DMS53 (cell line): Measurements from ENCODE around the gene PLA2G6.

Experiments
- DNase-seq: peaks from one replicate; lab custom pipeline; 2025; lab: John Stamatoyannopoulos, UW

Gene PLA2G6

DNA sequence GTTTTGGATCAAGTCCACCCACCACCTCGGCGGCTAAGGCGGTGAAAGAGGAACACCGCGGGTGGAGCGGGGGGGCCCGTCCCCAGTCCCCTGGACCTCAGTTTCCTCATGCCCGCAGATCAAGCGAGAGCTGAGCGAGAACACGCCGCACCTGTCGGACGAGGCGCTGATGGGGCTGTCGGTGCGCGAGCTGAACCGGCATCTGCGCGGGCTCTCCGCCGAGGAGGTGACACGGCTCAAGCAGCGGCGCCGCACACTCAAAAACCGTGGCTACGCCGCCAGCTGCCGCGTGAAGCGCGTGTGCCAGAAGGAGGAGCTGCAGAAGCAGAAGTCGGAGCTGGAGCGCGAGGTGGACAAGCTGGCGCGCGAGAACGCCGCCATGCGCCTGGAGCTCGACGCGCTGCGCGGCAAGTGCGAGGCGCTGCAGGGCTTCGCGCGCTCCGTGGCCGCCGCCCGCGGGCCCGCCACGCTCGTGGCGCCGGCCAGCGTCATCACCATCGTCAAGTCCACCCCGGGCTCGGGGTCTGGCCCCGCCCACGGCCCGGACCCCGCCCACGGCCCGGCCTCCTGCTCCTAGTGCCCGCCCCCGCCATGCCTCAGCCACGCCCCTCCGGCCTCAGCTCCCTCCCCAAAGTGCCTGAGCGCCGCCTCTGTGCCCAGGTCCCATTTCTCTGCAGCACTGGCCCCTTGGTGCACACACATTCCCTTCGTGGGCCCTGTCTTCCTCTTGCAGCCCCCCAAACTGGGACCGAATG lies 32.8 kb upstream of the PLA2G6 start:
- DNase-seq, result peak; percentile 13

DNA sequence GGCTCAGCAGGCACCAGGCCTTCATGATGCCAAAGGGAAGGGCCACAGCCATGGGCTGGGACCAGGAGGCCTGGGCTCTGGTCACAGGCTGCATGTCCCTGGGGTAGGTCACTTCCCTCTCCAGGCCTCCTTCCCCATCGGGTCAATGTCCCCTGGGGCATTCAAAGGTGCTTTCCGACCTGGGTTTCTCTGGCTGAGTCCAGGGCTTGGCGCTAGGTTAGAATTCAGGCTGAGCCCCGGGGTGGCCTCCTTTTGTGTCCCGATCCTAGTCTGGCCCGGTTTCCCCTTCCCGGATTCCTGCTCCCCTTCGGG lies 32.3 kb upstream of the PLA2G6 start:
- no peak for DNase-seq

DNA sequence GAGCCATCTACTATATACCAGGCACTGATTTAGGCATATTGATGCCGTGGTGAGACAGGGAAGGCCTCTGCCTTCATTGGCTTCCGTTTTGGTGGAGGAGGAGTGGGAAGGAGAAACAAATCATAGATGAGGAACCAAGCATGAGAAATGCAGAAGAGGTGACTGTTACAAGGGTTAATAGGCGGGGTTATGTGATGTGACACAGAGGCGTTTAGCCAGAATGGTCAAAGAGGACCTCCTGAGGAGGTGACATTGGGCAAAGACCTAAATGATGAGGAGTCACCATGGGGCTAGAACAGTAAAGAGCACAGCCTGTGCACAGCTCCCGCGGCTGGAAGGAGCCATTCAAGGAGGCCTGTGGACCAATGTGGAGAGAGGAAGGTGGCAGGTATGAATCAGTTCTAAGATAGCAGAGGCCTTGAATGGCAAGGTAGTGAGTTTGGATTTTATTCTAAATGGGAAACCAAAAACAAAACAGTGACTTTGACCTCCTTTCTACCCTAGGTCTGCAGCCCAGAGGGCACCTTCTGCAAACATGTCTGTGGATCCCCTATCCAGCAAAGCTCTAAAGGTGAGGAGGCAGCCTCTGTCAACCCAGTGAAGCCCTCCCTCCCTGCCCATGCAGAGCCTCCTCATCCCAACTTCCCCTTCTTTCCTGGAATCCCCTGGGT lies 31.8 kb upstream of the PLA2G6 start:
- DNase-seq, result no peak

DNA sequence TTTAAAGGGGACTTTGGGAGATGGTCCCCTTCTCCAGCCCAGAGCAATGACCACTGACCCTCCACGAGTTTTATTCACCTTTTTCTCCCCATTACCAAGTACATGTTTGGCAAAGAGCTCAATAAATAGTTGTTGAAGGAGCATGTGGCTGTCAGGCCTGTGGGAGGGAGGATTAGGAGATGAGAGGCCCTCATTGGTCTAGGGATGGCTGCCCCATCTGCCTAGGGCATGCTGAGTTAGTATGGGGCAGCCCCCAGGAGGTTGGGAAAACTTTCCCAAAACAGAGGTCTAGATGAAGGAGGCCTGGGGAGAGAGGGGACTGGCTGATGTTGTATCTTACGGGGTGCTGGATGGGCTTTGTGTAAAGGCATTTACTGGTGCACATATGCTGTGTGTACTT lies 30.8 kb upstream of the PLA2G6 start:
- no peak for DNase-seq

DNA sequence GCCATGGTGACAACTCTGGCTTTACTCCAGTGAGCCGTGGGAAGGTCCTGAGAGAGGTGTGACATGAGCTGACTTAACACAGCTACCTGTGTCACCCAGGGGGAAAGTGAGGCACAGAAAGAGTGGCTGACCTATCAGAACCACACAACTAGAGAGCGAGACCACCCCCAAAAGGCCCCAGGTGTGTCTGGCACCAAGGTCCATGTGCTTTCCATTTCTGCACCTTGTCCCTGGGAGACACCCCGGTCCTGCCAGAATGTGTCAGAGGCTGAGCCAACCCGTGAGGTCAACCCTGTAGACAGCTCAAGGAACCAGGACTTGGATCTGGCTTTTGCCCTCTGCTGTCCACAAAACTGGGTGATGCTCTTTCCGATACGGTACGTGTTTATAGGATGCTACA lies 29.9 kb upstream of the PLA2G6 start:
- no peak for DNase-seq

DNA sequence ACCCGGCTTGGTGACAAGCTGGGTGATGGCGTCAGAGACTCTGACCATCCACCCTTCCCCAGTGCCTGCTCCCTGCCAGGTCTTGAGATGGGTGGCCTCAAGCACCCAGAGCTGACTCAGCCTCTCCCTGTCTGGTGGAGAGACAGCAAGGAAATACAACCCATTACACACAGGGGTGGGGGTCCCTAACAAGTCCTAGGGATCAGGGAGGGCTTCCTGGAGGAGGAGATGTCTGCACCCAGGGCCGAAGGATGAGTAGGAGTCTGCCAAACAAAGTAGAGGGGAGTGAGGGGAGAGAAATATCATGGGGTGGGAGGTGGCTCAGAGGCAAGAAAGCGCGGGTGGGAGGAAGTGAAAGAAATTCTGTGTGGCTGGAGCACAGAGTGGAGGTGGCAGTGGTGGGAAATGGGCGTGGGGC lies 26.9 kb upstream of the PLA2G6 start:
- DNase-seq, result no peak

DNA sequence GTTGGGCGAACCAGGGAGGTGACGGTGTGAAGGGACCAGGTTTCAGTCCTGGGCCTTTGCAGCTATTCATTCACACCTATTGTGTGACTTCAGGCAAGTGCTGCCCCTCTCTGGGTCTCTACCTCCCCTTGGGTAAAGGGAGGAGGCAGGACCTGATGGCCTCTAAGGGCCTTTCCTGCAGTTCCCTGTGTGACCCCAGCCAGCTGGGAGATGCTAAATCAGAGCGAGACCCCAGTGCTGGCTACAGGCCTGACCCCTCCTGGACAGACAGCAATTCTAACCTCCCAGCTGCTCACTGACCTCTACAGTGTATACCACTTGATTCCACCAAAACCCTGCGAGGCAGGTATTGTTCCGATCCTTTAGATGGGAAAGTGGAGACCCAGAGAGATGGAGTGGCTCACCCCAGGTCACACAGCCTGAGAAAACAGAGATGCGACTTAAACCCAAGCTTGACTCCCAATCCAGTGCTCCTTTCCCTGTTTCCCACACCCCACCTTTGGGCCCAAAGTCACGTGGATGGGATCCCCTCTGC lies 26.3 kb upstream of the PLA2G6 start:
- DNase-seq, result no peak

DNA sequence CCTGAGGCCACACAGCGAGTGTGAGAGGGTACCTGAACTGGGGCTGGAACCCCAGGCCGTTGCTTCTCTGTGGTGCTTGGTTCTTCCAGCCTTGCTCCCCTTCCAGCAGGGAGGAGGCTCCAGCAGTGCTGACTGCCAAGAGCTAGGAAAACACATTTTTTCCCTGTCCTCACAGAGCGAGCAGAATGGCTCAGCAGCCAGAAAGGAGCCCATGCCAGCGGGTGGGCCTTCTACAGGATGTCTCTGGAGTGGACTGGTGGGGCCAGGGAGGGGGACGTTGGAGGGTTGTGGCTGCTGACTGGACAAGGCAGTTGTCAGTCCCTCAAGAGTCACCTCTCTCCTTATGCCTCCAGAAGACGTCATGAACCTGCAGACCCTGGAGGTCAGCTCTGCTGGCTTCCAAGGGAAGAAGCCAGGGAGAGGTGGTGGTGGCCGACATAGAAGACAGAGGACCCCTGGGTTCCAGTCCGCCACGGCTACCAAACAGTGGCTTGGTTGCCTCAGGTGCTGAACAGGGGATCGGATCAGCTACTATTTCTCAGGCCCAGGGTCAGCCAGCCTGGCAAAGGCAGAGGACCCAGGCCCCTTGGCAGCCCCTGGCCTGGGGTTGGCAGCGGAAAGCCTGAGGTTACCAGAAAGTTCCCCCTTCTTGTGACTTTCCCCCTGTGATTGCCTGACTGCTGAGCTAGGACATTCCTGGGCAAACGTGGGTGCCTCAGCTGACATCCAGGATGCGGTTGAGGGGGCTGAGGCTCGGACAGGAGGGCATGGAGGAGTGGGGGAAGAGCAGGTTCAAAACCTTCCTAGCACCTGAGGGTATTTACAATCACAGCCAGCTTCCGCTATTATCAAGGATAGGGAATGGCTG lies 23.9 kb upstream of the PLA2G6 start:
- no peak for DNase-seq

DNA sequence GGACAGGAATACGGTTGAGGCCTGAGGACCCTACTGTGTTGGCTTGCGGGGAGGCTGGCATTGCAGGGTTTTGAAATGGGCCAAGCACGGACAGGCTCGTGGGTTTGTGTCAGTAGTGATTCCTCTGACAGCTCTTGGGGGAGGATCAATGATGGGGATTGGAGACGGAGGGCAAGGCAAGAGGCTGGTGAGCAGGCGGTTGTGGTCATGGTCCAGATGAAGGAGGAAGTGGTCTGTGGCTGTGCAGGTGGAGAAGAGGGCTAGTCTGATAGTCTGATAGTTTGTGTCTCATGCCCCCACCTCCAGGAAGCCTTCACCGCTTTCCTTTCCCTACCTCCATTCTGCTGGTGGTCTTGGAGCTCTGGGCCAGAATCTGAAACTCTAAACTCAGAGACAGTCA lies 23.2 kb upstream of the PLA2G6 start:
- no peak for DNase-seq

DNA sequence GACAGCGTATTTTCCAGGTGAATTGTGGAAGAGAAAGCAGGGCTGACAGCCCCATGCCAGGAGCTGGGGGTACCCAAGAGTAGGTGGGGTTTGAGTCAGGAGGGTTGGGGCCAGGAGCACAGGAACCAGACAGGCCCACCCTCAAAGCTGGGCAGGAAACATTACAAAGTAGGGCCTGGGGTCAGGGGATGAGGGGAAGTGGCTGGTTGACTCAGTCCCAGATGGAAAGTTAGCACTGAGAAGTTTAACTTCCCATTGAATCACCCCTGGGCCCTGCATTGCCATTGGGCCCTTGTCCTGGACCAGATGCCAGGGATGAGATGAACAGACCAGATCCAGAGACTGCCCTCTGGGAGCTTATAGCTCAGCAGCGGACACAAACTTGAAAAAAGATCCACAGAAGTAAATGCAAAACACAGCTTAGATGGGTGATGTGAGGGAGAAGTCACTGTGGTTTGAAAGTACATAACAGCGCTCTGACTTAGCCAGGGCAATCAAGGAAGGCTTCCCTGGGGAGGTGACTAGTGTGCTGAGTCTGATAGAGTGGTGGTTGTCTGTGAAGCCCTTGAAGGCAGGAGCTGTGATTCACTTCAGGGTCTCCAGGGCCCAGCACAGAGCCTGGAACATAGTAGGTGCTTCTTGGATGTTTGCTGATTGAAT lies 22.4 kb upstream of the PLA2G6 start:
- no peak for DNase-seq

DNA sequence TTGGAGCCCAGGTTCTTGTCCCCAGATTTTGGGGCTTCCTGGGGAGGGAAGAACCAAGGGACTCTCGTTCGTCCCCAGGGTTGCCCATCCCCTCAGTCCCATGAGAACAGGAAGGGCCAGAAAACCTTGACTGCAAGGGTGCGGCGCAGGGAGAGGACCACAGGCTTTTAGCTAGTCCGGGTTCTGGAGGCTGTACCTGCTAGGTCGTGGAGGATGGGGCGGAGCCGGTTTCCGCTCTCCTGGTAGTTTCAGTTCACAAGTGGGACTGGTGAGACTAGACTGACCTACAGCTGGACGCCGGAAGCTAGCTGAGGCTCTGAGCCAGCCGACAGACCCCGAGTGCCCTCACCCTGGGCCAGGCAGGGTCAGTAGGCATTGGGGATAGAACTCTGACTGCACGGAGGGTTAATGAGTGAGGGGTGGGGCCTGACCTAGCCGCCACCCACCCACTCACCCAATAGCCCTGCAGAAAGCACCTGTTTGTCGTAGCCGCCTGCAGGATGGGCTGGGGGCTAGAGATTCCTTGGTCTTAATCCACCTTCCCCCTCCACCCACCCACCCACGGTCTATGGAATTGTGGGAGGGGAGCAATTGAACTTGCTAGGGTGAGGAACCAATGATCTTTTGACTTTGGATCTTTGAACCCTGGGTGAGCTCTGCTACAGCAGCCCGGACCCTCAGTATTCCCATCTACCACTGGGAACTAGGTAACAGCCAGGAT lies 21.6 kb upstream of the PLA2G6 start:
- DNase-seq, result peak; percentile 68

DNA sequence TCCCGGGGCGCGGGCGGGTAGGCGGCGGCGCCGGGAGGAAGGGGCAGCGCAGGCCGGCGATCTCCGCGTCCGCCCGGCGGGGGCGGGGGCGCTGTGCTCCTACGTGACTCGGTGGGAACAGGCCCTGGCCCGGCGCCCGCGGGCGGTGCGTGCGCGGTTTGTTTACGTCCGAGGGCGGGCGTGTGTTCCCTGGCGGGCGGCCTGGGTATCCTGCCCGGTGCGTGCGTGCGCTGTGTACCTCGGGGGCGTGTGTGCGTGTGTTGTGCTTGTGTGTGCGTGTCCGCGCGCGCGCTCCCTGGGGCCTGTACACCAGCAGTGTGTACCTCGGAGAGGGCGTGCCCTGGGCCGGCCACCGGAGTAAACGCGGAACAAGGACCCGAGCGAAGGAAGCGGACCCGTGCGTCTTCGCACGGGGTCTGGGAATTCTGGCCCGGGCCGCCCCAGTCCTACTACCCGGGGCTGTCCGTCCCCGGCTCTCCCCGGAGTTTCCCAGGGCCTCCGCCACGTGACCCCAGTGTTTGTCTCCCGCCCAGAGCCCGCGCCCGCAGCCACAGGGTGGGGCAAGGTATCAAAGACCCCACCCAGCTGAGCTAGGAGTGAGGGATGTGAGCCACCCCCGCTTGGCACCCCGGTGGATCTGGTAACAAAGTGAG lies 20.9 kb upstream of the PLA2G6 start:
- peak; percentile 72 for DNase-seq

DNA sequence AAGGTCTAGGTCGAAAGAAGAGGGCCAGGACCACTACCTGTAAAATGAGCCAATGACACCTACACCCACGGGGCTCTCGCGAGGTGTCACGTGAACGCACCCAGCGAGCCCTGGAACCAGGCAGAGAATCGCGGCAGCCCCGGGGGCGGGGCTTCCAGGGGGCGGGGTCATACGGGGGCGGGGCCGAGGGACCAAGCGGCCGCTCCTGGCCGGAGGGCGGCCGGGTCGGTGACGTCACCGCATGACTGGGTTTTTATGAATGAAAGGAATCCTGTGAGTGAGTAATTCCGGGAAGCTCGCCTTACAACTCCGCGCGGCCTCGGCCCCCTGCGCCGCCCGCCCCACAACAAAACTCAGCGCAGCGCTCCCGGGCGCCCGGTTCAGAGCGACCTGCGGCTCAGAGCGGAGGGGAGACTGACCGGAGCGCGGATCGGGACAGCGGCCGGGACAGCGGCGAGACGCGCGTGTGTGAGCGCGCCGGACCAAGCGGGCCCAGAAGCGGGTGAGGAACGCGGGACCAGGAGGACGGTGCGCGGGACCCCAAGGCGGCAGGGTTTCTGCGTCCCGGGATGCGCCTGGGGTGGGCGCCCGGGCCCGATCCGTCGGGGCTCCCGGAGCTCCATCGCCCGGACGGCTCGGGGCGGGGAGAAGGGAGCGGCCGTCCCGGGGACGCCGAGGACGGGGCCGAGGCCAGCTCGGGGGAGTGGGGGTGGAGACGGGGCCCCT lies 20.2 kb upstream of the PLA2G6 start, which contains the start of gene MAFF:
Gene MAFF, plus strand, starts transcription at position 284 of the 726 bp plus-strand sequence. CDS start 11,860 bp downstream, outside the sequence.
- peak; percentile 88 for DNase-seq

DNA sequence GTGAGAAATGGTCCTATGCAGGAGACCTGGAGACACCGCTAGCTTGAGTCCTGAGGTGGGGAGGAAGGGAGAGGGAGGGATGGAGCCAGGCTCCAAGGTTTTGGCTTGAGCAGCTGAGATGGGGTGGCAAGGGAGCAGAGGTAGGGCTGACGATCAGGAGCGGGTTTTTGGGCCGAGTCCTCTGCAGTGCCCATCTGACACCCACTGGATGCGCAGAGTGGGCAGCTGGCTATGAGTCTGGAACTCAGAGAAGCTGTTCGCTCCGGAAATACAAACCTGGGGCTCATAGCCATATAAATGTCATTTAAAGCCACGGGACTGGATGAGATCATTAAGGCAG lies 19.7 kb upstream of the PLA2G6 start:
- DNase-seq, result no peak

DNA sequence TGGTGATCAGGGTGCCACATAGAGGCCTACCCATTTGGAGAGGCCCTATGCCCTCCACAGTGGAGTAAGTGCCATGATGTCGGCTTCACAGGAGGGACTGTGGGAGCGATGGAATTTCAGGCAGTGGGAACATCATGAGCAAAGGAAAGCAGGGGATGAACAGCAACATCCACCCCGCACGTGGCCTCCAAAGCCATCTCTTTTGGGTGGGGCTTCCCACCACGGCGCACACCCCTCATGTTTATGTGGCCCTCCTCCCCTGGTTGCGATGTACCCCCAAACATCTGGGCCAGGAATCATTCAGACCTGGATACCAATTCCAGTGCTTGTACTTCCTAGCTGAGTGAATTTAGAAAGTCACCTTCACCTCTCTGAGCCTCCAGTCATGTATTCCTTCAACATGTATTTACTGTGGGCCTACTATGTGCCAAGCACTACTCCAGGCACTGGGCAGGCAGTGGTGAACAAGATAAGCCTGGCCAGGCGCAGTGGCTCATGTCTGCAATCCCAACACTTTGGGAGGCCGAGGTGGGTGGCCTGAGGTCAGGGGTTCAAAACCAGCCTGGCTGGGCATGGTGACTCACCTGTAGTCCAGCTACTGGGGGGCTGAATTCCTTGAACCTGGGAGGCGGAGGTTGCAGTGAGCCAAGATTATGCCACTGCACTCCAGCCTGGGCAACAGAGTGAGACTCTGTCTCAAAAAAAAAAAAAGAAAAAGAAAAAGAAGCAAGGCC lies 18.4 kb upstream of the PLA2G6 start:
- no peak for DNase-seq

DNA sequence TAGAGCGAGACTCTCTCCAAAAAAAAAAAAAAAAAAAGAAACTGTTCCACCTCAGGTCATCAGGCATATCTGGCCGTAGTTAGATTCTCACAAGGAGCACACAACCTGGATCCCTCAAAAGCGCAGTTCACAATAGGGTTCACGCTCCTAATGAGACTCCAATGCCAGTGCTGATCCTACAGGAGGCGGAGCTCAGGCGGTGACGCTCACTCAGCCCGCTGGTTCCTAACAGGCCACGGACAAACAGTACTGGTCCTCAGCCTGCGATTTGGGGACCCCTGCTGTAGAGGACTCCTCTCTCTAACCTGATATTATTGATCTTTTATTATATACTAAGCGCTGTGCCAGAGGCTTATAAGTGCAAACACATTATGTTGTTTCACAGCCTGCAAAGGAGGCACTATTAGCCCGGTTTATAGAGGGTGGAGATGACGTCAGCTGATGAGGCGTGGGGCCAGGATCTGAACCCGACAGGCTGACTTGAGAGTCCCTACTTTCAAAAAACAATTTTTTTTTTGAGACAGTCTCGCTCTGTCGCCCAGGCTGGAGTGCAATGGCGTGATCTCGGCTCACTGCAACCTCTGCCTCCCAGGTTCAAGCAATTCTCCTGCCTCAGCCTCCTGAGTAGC lies 15.3 kb upstream of the PLA2G6 start:
- DNase-seq, result peak; percentile 59

DNA sequence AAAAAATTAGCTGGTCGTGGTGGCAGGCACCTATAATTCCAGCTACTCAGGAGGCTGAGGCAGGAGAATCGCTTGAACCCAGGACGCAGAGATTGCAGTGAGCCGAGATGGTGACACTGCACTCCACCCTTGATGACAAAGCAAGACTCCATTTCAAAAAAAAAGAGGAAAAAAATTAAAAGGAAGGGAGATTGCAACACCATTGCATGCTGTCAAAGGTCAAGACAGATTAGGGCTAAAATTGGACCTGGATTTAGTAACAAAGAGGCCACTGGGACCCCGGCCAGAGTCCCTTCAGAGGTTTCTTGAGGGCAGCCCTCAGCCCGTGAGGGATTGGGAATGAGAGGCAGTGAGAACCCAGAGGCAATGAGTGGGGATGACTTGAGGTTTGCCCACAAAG lies 11.9 kb upstream of the PLA2G6 start:
- no peak for DNase-seq

DNA sequence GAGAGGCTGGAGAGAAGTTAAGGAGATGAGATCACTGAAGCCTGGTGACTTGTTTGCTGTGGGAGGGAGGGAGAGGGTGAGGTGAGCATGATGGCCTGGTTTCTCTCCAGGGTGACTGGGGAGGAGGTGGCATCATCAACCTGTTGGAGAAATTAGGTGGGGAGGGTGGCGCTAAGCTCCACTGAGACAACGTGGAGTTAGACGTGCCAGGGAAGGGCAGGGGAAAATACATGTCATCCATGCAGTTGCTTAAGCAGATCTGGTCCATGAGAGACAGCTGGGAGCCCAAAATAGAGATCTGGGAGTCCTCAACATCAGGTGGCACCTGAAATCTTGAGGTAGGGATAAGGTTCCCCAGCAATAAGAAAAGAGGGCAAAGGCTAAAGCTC lies 10.8 kb upstream of the PLA2G6 start:
- no peak for DNase-seq
